ENCODE data around the gene C19orf47.

The C19orf47 gene

GRCh38 chr19:40274585-40275544, 73.3 kb downstream of the C19orf47 start:
- DNase-seq (ENCODE audit: insufficient read length) (peak; percentile 66), FAIRE-seq (no peak)
- TF ChIP-seq POLR2AphosphoS5 (IDR thresholded peaks at IDR 0.05; ENCODE audit: low read depth, low read length) = no peak
- TF ChIP-seq POLR2A (IDR thresholded peaks at IDR 0.05; ENCODE audit: low read depth, low read length) = peak; percentile 23; the same call in 1 of the 2 replicates
- no peak for TF ChIP-seq TAF1 (IDR thresholded peaks at IDR 0.05; ENCODE audit: borderline replicate concordance, low read depth, low read length)

GRCh38 chr19:40273469-40274360, 74.5 kb downstream of the C19orf47 start:
- FAIRE-seq (no peak), DNase-seq (ENCODE audit: insufficient read length) (no peak)
- TF ChIP-seq POLR2A (IDR thresholded peaks at IDR 0.05; ENCODE audit: low read depth, low read length) = no peak
- no peak for TF ChIP-seq TAF1 (IDR thresholded peaks at IDR 0.05; ENCODE audit: borderline replicate concordance, low read depth, low read length)
- no peak for TF ChIP-seq POLR2AphosphoS5 (IDR thresholded peaks at IDR 0.05; ENCODE audit: low read depth, low read length)

DNA sequence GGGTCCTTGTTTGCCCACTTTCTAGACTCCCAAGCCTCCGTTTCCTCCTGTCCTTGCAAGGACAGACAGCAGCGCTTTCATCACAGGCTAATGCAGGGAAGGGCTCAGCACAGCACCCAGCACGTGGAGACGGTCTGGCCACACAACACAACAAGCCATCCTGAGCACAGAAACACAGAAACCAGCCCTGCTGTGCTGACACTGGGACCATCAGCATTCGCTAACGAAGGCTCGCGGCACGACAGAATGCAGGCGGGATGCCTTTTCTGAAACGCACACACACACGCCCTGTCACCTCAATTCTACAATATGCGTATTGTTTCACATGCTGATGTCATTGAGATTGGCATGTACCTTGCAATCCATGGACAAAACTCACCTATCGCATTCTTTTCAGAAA, 75.9 kb downstream of the C19orf47 start:
- DNase-seq (ENCODE audit: insufficient read length) (no peak), FAIRE-seq (no peak)
- TF ChIP-seq TAF1 (IDR thresholded peaks at IDR 0.05; ENCODE audit: borderline replicate concordance, low read depth, low read length) = no peak
- no peak for TF ChIP-seq POLR2AphosphoS5 (IDR thresholded peaks at IDR 0.05; ENCODE audit: low read depth, low read length)
- no peak for TF ChIP-seq POLR2A (IDR thresholded peaks at IDR 0.05; ENCODE audit: low read depth, low read length)

- no peak for TF ChIP-seq POLR2A (IDR thresholded peaks at IDR 0.05; ENCODE audit: low read depth, low read length)
- no peak for TF ChIP-seq POLR2AphosphoS5 (IDR thresholded peaks at IDR 0.05; ENCODE audit: low read depth, low read length)
- TF ChIP-seq TAF1 (IDR thresholded peaks at IDR 0.05; ENCODE audit: borderline replicate concordance, low read depth, low read length) = no peak
- FAIRE-seq (no peak), DNase-seq (ENCODE audit: insufficient read length) (no peak)
Measured at GRCh38 chr19:40271706-40272105, 76.5 kb downstream of the C19orf47 start.

- no peak for FAIRE-seq
Measured at GRCh38 chr19:40270362-40271089, 77.7 kb downstream of the C19orf47 start.

More at GRCh38 chr19:40270362-40271089, 77.7 kb downstream of the C19orf47 start:
- no peak for DNase-seq (ENCODE audit: insufficient read length)
- no peak for TF ChIP-seq POLR2AphosphoS5 (IDR thresholded peaks at IDR 0.05; ENCODE audit: low read depth, low read length)
- no peak for TF ChIP-seq POLR2A (IDR thresholded peaks at IDR 0.05; ENCODE audit: low read depth, low read length)
- TF ChIP-seq TAF1 (IDR thresholded peaks at IDR 0.05; ENCODE audit: borderline replicate concordance, low read depth, low read length) = no peak
